HepG2 (cell line): ENCODE data around the gene GJB6.

Experiments
- ARID3A ChIP-seq: IDR thresholded peaks from 2 replicates; pipeline ENCODE4 v1.6.1; 2012; ENCODE audit warnings: low read depth, low read length, improper control_type of control experiment
- CTCF ChIP-seq: sonication (generic); formaldehyde crosslinking; IDR thresholded peaks from 2 replicates; pipeline ENCODE4 v1.5.0; 2020; ENCODE audit warnings: mild to moderate bottlenecking, missing genetic modification reagents, moderate library complexity
- ESRRA ChIP-seq: sonication (generic); formaldehyde crosslinking; IDR thresholded peaks from 2 replicates; pipeline ENCODE4 v1.5.1; 2020; ENCODE audit warnings: mild to moderate bottlenecking, low read depth, missing genetic modification reagents
- EZH2 ChIP-seq: conservative IDR thresholded peaks from 2 replicates; pipeline ENCODE4 v1.6.1; 2012; ENCODE audit warnings: mild to moderate bottlenecking, low read depth, low read length, moderate library complexity
- NR2F2 ChIP-seq: IDR thresholded peaks from 2 replicates; pipeline ENCODE4 v1.6.1; 2012; ENCODE audit warnings: low read depth, inconsistent platforms, borderline replicate concordance
- ZNF530 ChIP-seq: sonication (generic); formaldehyde crosslinking; IDR thresholded peaks from 2 replicates; pipeline ENCODE4 v1.5.0; 2020; ENCODE audit warnings: low read depth, mild to moderate bottlenecking, missing genetic modification reagents
- ZNF629 ChIP-seq: sonication (generic); formaldehyde crosslinking; conservative IDR thresholded peaks from 2 replicates; pipeline ENCODE4 v1.5.0; 2020; ENCODE audit warnings: missing genetic modification reagents
- ZSCAN5A ChIP-seq: sonication (generic); formaldehyde crosslinking; IDR thresholded peaks from 2 replicates; pipeline ENCODE4 v1.8.0; 2022; ENCODE audit warnings: mild to moderate bottlenecking, missing genetic modification reagents, borderline replicate concordance

GRCh38 chr13:20178156-20178555 lies 54.0 kb downstream of the GJB6 start:
- no peak for TF ChIP-seq NR2F2
- no peak for TF ChIP-seq EZH2
- TF ChIP-seq CTCF (CRISPR knock-in tag): no peak
- no peak for TF ChIP-seq ARID3A
- TF ChIP-seq ZNF530 (CRISPR knock-in tag): no peak
- TF ChIP-seq ESRRA (CRISPR knock-in tag): no peak
- TF ChIP-seq ZSCAN5A (CRISPR knock-in tag): no peak
- no peak for TF ChIP-seq ZNF629
